Measurements from ENCODE around the gene TMEM151B. TPM values are rescaled to one million over a fixed set of nuclear protein-coding genes. Genes with fewer than 3 reads are reported as not detected.
"Not testable (repeated sequence)": the region's sequence is repeated elsewhere in the genome, so short reads cannot be mapped to it uniquely, and the experiment has no call there.

Gene TMEM151B
- total and polyA plus RNA-seq, 2 experiments from 2014 or later: 0.30 TPM

DNA sequence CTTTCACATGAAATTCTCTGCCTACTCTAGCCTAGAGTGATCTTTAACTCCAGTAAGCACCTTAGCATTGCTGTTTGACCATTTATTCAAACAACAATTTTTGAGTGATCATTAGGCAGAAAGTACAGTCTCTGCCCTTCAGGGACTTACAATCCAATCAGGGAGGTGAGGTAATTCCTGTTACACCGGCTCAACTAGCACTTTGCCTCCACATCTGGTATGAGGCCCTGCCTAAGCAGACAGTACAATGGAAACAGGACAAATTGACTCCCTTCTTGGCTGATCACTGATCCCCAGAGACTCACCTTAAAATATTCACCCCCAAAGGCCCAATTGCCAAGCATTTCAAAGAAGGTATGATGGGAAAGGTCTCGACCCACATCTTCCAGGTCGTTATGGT is 41.5 kb downstream of the TMEM151B start:
- Histone ChIP-seq H3K4me3 (no peak overlapping the region), H2AFZ (no peak overlapping the region), H3K27me3 (peaks cover 3% of the 10 kb centered on the region), H3K36me3 (replicated peaks; ENCODE audit: insufficient read depth, low read depth) (no peaks in the 10 kb centered on the region), H3K9me2 (replicated peaks; ENCODE audit: insufficient read depth) (no peaks in the 10 kb centered on the region), H4K20me1 (ENCODE audit: insufficient read depth, poor library complexity, severe bottlenecking) (no peaks in the 10 kb centered on the region), H3K27ac (no peak overlapping the region), H3K4me1 (ENCODE audit: insufficient read depth) (peaks cover 7% of the 10 kb centered on the region), H3K79me2 (peaks cover 13% of the 10 kb centered on the region), H3K4me2 (peak overlapping the region; percentile 88), H3K9me3 (ENCODE audit: low read depth) (no peaks in the 10 kb centered on the region)
- WGBS (ENCODE audit: low lambda C conversion rate, missing lambda C conversion rate): 90% methylated on average over 3 of the region's 3 CpGs
- TF ChIP-seq EZH2 (IDR thresholded peaks at IDR 0.05; ENCODE audit: borderline replicate concordance) (no peak), EZH2phosphoT487 (IDR thresholded peaks at IDR 0.05; ENCODE audit: low read depth, severe bottlenecking, unreplicated experiment) (no peak)
- TF ChIP-seq, protein P1, sequence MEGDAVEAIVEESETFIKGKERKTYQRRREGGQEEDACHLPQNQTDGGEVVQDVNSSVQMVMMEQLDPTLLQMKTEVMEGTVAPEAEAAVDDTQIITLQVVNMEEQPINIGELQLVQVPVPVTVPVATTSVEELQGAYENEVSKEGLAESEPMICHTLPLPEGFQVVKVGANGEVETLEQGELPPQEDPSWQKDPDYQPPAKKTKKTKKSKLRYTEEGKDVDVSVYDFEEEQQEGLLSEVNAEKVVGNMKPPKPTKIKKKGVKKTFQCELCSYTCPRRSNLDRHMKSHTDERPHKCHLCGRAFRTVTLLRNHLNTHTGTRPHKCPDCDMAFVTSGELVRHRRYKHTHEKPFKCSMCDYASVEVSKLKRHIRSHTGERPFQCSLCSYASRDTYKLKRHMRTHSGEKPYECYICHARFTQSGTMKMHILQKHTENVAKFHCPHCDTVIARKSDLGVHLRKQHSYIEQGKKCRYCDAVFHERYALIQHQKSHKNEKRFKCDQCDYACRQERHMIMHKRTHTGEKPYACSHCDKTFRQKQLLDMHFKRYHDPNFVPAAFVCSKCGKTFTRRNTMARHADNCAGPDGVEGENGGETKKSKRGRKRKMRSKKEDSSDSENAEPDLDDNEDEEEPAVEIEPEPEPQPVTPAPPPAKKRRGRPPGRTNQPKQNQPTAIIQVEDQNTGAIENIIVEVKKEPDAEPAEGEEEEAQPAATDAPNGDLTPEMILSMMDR (IDR thresholded peaks at IDR 0.05; ENCODE audit: poor library complexity): no peak
- no peak for DNase-seq (ENCODE audit: low spot score)

DNA sequence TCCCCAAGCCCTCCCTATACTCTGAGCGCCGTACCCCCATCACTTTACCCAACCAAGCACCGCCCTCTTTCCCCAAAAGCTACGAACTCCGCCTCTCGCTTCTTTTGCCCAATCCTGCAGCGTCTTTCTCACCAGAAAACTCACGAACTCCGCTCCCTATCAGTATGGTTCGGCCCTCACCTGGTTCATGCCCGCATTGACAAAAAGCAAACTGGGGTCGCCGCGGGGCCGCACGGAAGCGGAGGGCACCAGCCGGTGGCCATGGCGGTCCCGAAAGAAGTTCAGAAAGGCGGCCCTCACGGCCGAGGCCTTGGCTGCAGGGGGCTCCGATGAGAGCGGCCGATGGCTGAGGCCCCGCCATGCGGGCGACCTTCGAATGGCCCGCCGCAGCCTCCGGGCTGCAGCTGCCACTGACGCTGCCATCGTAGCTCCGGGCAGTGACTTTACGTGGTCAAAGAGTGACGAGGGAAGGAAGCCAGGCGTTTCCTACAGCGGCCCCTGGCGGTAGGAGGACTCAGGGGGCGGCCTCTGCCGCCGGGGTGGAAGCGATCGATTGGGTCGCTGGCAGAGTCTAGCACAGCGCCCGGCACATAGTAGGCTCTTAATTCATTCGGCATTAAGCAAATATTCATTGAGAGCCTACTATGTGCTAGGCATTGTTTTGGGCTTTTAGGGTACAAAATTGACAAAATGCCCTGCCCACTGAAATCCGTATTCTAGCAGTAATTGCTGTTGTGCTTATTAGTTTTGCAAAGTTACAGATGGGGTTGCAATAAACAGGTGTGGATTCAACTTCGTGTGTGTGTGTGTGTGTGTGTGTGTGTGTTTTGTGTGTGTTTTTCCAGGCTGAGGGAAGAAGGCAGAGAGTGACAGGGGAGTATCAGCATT is 42.9 kb downstream of the TMEM151B start, which contains the start of gene AARS2:
TSS of gene AARS2 (minus strand) at position 447 of the 888 bp plus-strand sequence. CDS start at position 423, 24 bp downstream.
- peak; percentile 92 for DNase-seq (ENCODE audit: low spot score)
- Histone ChIP-seq H3K79me2 (peaks cover 13% of the 10 kb centered on the region), H3K36me3 (replicated peaks; ENCODE audit: insufficient read depth, low read depth) (no peaks in the 10 kb centered on the region), H3K9me3 (ENCODE audit: low read depth) (no peaks in the 10 kb centered on the region), H3K27me3 (peaks cover 3% of the 10 kb centered on the region), H3K4me3 (peak within 1 kb of the TSS; percentile 92), H3K27ac (peak within 1 kb of the TSS; percentile 75), H3K4me1 (ENCODE audit: insufficient read depth) (peaks cover 7% of the 10 kb centered on the region), H3K4me2 (peak within 1 kb of the TSS; percentile 88), H4K20me1 (ENCODE audit: insufficient read depth, poor library complexity, severe bottlenecking) (no peaks in the 10 kb centered on the region), H2AFZ (peak within 1 kb of the TSS; percentile 100), H3K9me2 (replicated peaks; ENCODE audit: insufficient read depth) (no peaks in the 10 kb centered on the region)
- 3% methylated on average over 52 of the region's 52 CpGs for WGBS (ENCODE audit: low lambda C conversion rate, missing lambda C conversion rate)
- TF ChIP-seq, protein P1 (IDR thresholded peaks at IDR 0.05; ENCODE audit: poor library complexity): peak; percentile 98
- TF ChIP-seq EZH2 (IDR thresholded peaks at IDR 0.05; ENCODE audit: borderline replicate concordance): no peak

DNA sequence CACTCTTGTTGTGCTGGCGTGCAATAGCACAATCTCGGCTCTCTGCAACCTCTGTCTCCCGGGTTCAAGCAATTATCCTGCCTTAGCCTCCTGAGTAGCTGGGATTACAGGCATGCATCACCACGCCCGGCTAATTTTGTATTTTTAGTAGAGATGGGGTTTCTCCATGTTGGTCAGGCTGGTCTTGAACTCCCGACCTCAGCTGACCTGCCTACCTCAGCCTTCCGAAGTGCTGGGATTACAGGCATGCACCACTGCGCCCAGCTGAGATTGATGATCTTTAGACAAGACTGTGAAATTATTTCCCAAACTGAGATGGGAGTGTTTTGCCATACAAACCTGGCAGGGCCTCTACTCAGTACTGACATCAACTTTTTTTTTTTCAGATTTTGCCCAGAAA is 44.4 kb downstream of the TMEM151B start:
- not testable (repeated sequence) for H2AFZ ChIP-seq; H3K27me3 ChIP-seq; H3K4me3 ChIP-seq; H3K27ac ChIP-seq; DNase-seq (ENCODE audit: low spot score); H3K4me2 ChIP-seq; H3K36me3 ChIP-seq (replicated peaks; ENCODE audit: insufficient read depth, low read depth); H3K4me1 ChIP-seq (ENCODE audit: insufficient read depth); H3K9me3 ChIP-seq (ENCODE audit: low read depth); H4K20me1 ChIP-seq (ENCODE audit: insufficient read depth, poor library complexity, severe bottlenecking); H3K9me2 ChIP-seq (replicated peaks; ENCODE audit: insufficient read depth)
- WGBS (ENCODE audit: low lambda C conversion rate, missing lambda C conversion rate): 88% methylated on average over 8 of the region's 8 CpGs
- peaks cover 13% of the 10 kb centered on the region for H3K79me2 ChIP-seq

DNA sequence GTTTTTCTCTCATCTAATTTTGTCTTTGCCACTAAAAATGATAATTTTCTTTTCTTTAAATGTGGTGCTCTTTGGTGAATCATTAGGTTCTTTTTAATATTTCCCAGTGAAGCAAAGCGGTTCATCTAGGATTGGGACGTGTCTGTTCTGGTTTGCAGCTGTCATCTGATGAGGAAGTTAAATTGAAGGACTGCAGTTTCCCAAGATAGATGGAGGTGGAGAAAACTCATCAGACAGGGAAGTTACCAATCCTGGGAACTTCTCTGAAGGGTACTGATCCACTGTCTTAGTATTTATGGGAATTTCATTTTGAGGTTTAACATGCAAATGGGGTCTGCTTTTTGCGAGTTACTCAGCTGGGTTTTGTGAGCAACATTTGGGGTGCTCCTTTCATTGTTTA is 45.3 kb downstream of the TMEM151B start:
- no peak for TF ChIP-seq EZH2phosphoT487 (IDR thresholded peaks at IDR 0.05; ENCODE audit: low read depth, severe bottlenecking, unreplicated experiment)
- TF ChIP-seq EZH2 (IDR thresholded peaks at IDR 0.05; ENCODE audit: borderline replicate concordance): no peak
- TF ChIP-seq, protein P1 (IDR thresholded peaks at IDR 0.05; ENCODE audit: poor library complexity): no peak
- Histone ChIP-seq H3K4me2 (no peak overlapping the region), H3K27me3 (peaks cover 14% of the 10 kb centered on the region), H2AFZ (no peak overlapping the region), H3K9me3 (ENCODE audit: low read depth) (no peaks in the 10 kb centered on the region), H3K4me1 (ENCODE audit: insufficient read depth) (peaks cover 7% of the 10 kb centered on the region), H3K4me3 (no peak overlapping the region), H4K20me1 (ENCODE audit: insufficient read depth, poor library complexity, severe bottlenecking) (no peaks in the 10 kb centered on the region), H3K9me2 (replicated peaks; ENCODE audit: insufficient read depth) (no peaks in the 10 kb centered on the region), H3K27ac (no peak overlapping the region), H3K36me3 (replicated peaks; ENCODE audit: insufficient read depth, low read depth) (no peaks in the 10 kb centered on the region), H3K79me2 (peaks cover 13% of the 10 kb centered on the region)
- WGBS (ENCODE audit: low lambda C conversion rate, missing lambda C conversion rate): 87% methylated on average over 3 of the region's 3 CpGs
- DNase-seq (ENCODE audit: low spot score): no peak
